Effector memory CD8-positive, alpha-beta T cell (primary cell): Measurements from ENCODE around the gene GALNTL6.

Experiments
- ATAC-seq: fragments of 150-1000 bp; cut with Tn5 transposase; replicated peaks from 2 replicates; pipeline ENCODE4 v1.10.0; 2021; ENCODE audit warnings: mild to moderate bottlenecking, moderate library complexity
- DNase-seq, 3 experiments: peaks; one replicate each; pipeline ENCODE4 v3.0.0; 2021
- H3K27ac Mint-ChIP-seq, 2 donors: one replicate each; pipeline ENCODE4 v1.8.0; 2022; ENCODE audit warnings: mild to moderate bottlenecking in 2 of 2, mixed read lengths in 2 of 2, moderate library complexity in 2 of 2
- H3K27me3 Mint-ChIP-seq, 2 donors: one replicate each; pipeline ENCODE4 v1.8.0; 2022; ENCODE audit warnings: mixed read lengths in 2 of 2
- H3K36me3 Mint-ChIP-seq: one replicate; pipeline ENCODE4 v1.8.0; 2022; ENCODE audit warnings: mild to moderate bottlenecking, moderate library complexity, mixed read lengths; ENCODE audit not compliant: insufficient read depth
- H3K4me1 Mint-ChIP-seq, 2 donors: one replicate each; pipeline ENCODE4 v1.8.0; 2022; ENCODE audit warnings: low read depth in 2 of 2, mixed read lengths in 2 of 2
- H3K4me3 Mint-ChIP-seq, 2 donors: one replicate each; pipeline ENCODE4 v1.8.0; 2022; ENCODE audit warnings: mild to moderate bottlenecking in 2 of 2, mixed read lengths in 2 of 2, moderate library complexity in 2 of 2
- H3K9me3 Mint-ChIP-seq, 2 donors: one replicate each; pipeline ENCODE4 v1.8.0; 2022; ENCODE audit warnings: mixed read lengths in 2 of 2

Gene GALNTL6

DNA sequence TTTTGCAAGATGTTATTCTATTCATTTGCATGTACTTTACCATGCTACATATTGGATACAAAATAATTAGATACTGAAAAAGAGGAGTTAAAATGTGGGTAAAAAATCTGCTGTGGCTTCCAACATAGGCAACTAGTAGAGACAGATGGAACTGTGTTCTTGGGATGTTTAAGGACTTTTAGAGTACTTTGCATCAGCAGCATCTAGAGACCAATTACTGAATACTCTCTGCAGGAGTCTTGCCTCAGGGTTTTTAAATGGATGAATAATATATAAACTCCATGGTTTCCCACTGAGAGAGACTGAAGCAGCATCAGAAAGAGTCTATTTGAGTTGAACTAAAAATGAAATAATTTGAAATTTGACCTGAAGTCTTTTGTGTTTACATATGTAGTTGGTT, 676.7 kb downstream of the GALNTL6 start:
- Mint-ChIP-seq H3K27ac (no peak overlapping the region), H3K4me1 (no peaks in the 10 kb centered on the region), H3K4me3 (no peak overlapping the region), H3K9me3 (peaks cover 0 to 1% of the 10 kb centered on the region in 2 donors), H3K27me3 (no peaks in the 10 kb centered on the region), H3K36me3 (no peaks in the 10 kb centered on the region)
- no peak for DNase-seq
- no peak for ATAC-seq

DNA sequence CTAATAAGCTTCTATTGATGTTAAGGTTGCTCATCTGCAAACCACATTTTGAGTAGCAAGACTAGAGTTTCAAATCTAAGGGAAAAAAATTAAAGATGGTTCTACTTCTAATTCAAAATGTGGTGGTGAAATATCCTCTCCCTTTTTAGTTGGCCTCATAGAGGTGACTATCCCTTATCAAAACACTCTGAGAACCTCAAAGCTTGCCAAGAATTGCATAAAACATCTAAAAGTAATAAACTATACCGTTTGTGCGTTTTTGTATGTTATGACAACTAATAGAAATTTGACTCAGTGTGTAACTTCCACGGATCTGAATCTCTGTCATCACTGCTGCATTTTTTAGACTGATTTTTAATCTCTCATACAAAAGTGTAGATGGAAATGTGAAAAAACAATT, 682.6 kb downstream of the GALNTL6 start:
- H3K27ac Mint-ChIP-seq: no peak overlapping the region
- ATAC-seq (no peak), DNase-seq (no peak)
- no peak overlapping the region for H3K4me3 Mint-ChIP-seq
- no peaks in the 10 kb centered on the region for H3K4me1 Mint-ChIP-seq
- no peaks in the 10 kb centered on the region for H3K27me3 Mint-ChIP-seq
- H3K36me3 Mint-ChIP-seq: no peaks in the 10 kb centered on the region
- no peaks in the 10 kb centered on the region for H3K9me3 Mint-ChIP-seq

GRCh38 chr4:172497321-172497720, 684.1 kb downstream of the GALNTL6 start:
- H3K27ac Mint-ChIP-seq: no peak overlapping the region
- H3K4me1 Mint-ChIP-seq: no peaks in the 10 kb centered on the region
- H3K9me3 Mint-ChIP-seq: no peaks in the 10 kb centered on the region
- DNase-seq (no peak), ATAC-seq (no peak)
- H3K27me3 Mint-ChIP-seq: no peaks in the 10 kb centered on the region
- H3K4me3 Mint-ChIP-seq: no peak overlapping the region
- no peaks in the 10 kb centered on the region for H3K36me3 Mint-ChIP-seq

DNA sequence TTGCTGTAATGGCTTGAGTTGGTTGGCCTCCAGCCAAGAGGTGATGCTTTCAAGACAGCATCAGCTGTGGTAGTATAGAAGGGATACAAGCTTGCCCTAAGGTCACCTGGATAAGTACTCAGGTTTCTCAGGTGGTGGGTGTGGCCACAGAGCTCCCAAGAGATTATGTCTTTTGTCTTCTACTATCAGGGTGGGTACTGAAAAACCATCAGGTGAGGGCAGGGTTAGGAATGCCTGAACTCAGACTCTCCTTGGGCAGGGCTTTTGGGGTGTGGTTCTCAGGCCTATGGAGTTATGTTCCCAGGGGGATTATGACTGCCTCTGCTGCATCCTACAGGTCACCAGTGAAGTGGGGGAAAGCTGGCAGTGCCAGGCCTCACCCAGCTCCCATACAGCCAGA, 700.8 kb downstream of the GALNTL6 start:
- Mint-ChIP-seq H3K9me3 (peaks cover 0 to 7% of the 10 kb centered on the region in 2 donors), H3K4me3 (no peak overlapping the region), H3K36me3 (no peaks in the 10 kb centered on the region), H3K27ac (no peak overlapping the region), H3K27me3 (no peaks in the 10 kb centered on the region), H3K4me1 (no peaks in the 10 kb centered on the region)
- no peak for DNase-seq
- no peak for ATAC-seq

- Mint-ChIP-seq H3K27ac (no peak overlapping the region), H3K4me1 (no peaks in the 10 kb centered on the region), H3K9me3 (peaks cover 0 to 7% of the 10 kb centered on the region in 2 donors), H3K36me3 (no peaks in the 10 kb centered on the region), H3K27me3 (no peaks in the 10 kb centered on the region), H3K4me3 (no peak overlapping the region)
- no peak for ATAC-seq
- no peak for DNase-seq
Observed at GRCh38 chr4:172514801-172515200, 701.6 kb downstream of the GALNTL6 start.

DNA sequence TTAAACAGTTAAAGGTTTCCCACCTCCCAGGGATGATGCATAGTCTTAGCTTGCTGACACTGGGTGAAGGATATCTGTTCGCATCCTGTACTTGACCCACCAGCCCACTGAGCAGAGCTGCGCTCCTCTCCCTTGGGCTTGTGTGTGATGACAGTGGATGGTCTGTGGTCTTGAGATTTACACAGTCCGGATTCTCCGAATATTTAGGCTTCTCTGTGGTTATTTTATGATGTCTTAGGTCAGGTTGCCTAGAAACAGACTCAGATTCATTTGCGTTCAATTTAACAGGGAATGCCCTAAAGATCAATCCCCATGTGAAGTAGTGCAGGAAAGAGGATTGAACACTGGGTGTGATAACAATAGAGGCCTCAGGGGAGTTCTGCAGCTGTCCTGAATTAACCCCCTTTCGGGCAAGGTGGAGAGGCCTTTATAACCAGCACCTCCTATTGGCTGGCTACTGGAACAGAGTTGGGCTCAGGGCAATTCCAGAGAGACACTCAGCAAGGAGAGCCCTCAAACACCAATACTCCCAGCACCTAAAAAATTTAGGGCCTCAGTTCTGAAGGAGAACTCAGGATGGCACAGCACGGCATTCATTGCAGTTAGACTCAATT, 702.2 kb downstream of the GALNTL6 start:
- no peaks in the 10 kb centered on the region for H3K27me3 Mint-ChIP-seq
- no peak overlapping the region for H3K4me3 Mint-ChIP-seq
- H3K27ac Mint-ChIP-seq: no peak overlapping the region
- no peaks in the 10 kb centered on the region for H3K4me1 Mint-ChIP-seq
- peaks cover 0 to 7% of the 10 kb centered on the region in 2 donors for H3K9me3 Mint-ChIP-seq
- DNase-seq (no peak), ATAC-seq (no peak)
- H3K36me3 Mint-ChIP-seq: no peaks in the 10 kb centered on the region

DNA sequence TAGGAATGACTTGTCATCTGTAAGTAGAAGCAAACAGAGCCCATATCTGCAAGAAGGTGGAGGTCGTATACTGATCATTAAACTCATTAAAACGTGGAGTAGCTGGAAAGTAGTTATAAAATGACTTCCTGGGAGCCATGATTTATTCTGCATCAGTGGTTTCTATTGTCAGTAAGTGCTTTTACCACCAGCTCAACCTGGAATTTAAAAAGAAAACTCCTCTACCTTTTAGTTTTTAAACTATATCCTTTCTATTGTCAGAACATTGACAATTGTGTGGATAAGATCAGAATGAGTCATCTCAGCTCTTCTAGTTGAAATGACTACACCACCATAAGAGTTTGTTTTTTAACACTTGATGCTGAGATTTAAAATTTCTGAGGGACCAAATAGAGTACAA, 704.2 kb downstream of the GALNTL6 start:
- no peaks in the 10 kb centered on the region for H3K4me1 Mint-ChIP-seq

GRCh38 chr4:172521248-172521647, 708.0 kb downstream of the GALNTL6 start:
- Mint-ChIP-seq H3K9me3 (peaks cover 2 to 7% of the 10 kb centered on the region in 2 donors), H3K27ac (no peak overlapping the region), H3K27me3 (no peaks in the 10 kb centered on the region), H3K36me3 (no peaks in the 10 kb centered on the region), H3K4me1 (no peaks in the 10 kb centered on the region), H3K4me3 (no peak overlapping the region)
- DNase-seq (no peak), ATAC-seq (no peak)

More for the DNA sequence above, 704.2 kb downstream of the GALNTL6 start:
- Mint-ChIP-seq H3K27ac (no peak overlapping the region), H3K27me3 (no peaks in the 10 kb centered on the region), H3K9me3 (peaks cover 0 to 7% of the 10 kb centered on the region in 2 donors), H3K4me3 (no peak overlapping the region), H3K36me3 (no peaks in the 10 kb centered on the region)
- DNase-seq: no peak
- no peak for ATAC-seq

DNA sequence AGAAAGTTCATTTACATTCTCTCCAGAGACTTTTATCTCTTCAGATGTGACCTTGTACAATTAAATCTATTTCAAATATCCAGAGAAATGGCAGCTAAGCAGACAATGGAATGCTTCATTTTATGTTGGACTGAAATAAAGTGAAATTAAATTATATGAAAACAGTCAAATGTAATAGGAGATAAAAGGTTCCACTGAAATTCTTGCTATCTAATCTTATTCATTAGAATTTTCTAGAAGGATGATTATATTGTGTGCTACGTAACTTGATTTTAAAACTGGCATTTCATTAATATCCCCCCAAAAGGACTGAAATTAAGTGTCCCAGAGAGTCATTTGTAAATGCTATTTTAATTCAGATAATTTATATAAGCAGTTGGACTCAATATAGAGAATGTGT, 708.5 kb downstream of the GALNTL6 start:
- no peak overlapping the region for H3K27ac Mint-ChIP-seq
- no peak overlapping the region for H3K4me3 Mint-ChIP-seq
- H3K27me3 Mint-ChIP-seq: no peaks in the 10 kb centered on the region
- H3K36me3 Mint-ChIP-seq: no peaks in the 10 kb centered on the region
- ATAC-seq (no peak), DNase-seq (no peak)
- peaks cover 2 to 7% of the 10 kb centered on the region in 2 donors for H3K9me3 Mint-ChIP-seq
- no peaks in the 10 kb centered on the region for H3K4me1 Mint-ChIP-seq

DNA sequence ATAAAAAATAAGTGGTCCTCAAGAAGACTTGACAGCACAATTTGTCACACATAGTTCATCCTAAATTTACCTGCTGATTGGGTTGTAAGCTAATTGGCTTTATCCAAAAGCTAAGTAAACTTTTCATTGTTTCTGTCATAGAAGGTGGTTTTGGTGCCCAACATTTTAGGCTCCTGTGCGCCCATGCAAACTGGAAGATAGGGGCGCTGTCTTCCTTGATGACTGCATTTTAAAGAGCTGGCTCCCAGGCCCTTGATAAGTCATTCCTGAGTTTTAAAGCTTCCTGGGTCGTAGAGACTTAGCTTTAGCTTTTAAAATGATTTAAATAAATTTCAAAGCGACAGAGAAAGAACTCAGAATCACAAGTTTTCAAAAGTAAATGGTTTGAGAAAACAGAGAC, 730.0 kb downstream of the GALNTL6 start:
- Mint-ChIP-seq H3K4me3 (no peak overlapping the region), H3K36me3 (no peaks in the 10 kb centered on the region), H3K27ac (no peak overlapping the region), H3K4me1 (no peaks in the 10 kb centered on the region), H3K27me3 (no peaks in the 10 kb centered on the region), H3K9me3 (peaks cover 5 to 12% of the 10 kb centered on the region in 2 donors)
- DNase-seq (no peak), ATAC-seq (no peak)

DNA sequence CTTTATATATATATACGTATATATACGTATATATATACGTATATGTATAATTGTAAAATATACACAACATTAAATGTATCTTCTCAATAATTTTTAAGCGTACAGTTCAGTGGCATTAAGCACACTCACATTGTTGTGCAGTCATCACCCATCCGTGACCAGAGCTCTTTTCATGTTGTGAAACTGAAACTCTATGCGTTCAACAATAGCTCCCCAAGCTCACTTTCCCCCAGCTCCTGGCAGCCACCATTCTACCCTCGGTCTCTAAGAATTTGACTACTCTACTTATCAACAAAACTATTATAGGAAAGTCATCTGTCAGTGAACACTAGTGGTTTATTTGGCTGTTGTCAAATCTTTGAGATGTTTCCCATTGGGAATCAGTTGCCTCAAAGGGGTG, 733.6 kb downstream of the GALNTL6 start:
- Mint-ChIP-seq H3K4me1 (no peaks in the 10 kb centered on the region), H3K36me3 (no peaks in the 10 kb centered on the region), H3K9me3 (peaks cover 3 to 12% of the 10 kb centered on the region in 2 donors)

DNA sequence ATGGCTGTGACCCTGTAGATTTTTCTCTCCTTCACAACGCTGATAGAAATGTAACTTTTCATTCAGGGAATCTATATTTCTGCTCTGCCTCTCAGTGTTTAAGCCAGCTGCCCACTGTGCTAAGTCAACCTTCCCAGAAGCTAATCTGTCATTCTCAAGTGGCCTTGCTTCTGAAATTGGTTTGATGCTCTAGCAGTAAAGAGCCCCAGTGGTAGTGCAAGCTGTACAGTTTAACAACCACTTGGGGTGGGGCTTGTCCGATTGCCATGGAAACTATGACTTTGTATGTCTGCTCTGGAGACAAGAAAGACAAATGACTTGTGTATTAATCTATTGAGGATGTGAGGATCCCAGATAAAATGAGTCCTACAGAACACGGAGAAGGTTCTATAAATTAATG, 734.5 kb downstream of the GALNTL6 start:
- H3K36me3 Mint-ChIP-seq: no peaks in the 10 kb centered on the region

More for the DNA sequence above, 733.6 kb downstream of the GALNTL6 start:
- Mint-ChIP-seq H3K27ac (no peak overlapping the region), H3K27me3 (no peaks in the 10 kb centered on the region), H3K4me3 (no peak overlapping the region)
- no peak for ATAC-seq
- DNase-seq: no peak

GRCh38 chr4:172553216-172553615, 740.0 kb downstream of the GALNTL6 start:
- H3K9me3 Mint-ChIP-seq: peaks cover 0 to 4% of the 10 kb centered on the region in 2 donors
- no peaks in the 10 kb centered on the region for H3K36me3 Mint-ChIP-seq
- no peak overlapping the region for H3K27ac Mint-ChIP-seq
- ATAC-seq (no peak), DNase-seq (no peak)
- no peak overlapping the region for H3K4me3 Mint-ChIP-seq
- no peaks in the 10 kb centered on the region for H3K4me1 Mint-ChIP-seq
- H3K27me3 Mint-ChIP-seq: no peaks in the 10 kb centered on the region

More for the DNA sequence above, 734.5 kb downstream of the GALNTL6 start:
- H3K27ac Mint-ChIP-seq: no peak overlapping the region
- no peak overlapping the region for H3K4me3 Mint-ChIP-seq
- peaks cover 0 to 12% of the 10 kb centered on the region in 2 donors for H3K9me3 Mint-ChIP-seq
- H3K4me1 Mint-ChIP-seq: no peaks in the 10 kb centered on the region
- H3K27me3 Mint-ChIP-seq: no peaks in the 10 kb centered on the region
- ATAC-seq: no peak
- DNase-seq: no peak

GRCh38 chr4:172554588-172554987, 741.4 kb downstream of the GALNTL6 start:
- DNase-seq (no peak), ATAC-seq (no peak)
- Mint-ChIP-seq H3K27me3 (no peaks in the 10 kb centered on the region), H3K36me3 (no peaks in the 10 kb centered on the region), H3K27ac (no peak overlapping the region), H3K4me1 (no peaks in the 10 kb centered on the region), H3K9me3 (peaks cover 0 to 4% of the 10 kb centered on the region in 2 donors), H3K4me3 (no peak overlapping the region)

DNA sequence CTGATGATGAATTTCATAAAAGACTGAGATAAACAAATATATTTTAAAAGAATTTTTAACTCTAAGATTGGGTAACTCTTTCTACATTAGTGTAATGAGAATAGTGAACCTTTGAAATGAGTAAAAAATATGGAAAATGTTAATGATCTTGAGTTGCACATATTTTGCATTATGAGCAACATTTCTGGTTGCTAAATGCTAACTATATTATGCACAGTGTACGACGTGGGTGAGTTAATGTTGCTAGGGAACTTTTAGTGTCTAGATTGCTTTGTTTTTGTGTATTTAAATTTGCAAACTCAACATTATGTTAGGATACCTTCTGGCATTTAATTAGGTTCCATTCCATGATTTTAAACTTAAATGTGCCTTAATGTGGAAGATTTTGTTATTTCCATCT, 742.5 kb downstream of the GALNTL6 start:
- Mint-ChIP-seq H3K36me3 (no peaks in the 10 kb centered on the region), H3K4me1 (no peaks in the 10 kb centered on the region), H3K27me3 (no peaks in the 10 kb centered on the region), H3K27ac (no peak overlapping the region), H3K4me3 (no peak overlapping the region), H3K9me3 (peaks cover 0 to 4% of the 10 kb centered on the region in 2 donors)
- DNase-seq: no peak
- no peak for ATAC-seq
